Measurements from ENCODE around the gene ADSS1.

ADSS1 gene

DNA sequence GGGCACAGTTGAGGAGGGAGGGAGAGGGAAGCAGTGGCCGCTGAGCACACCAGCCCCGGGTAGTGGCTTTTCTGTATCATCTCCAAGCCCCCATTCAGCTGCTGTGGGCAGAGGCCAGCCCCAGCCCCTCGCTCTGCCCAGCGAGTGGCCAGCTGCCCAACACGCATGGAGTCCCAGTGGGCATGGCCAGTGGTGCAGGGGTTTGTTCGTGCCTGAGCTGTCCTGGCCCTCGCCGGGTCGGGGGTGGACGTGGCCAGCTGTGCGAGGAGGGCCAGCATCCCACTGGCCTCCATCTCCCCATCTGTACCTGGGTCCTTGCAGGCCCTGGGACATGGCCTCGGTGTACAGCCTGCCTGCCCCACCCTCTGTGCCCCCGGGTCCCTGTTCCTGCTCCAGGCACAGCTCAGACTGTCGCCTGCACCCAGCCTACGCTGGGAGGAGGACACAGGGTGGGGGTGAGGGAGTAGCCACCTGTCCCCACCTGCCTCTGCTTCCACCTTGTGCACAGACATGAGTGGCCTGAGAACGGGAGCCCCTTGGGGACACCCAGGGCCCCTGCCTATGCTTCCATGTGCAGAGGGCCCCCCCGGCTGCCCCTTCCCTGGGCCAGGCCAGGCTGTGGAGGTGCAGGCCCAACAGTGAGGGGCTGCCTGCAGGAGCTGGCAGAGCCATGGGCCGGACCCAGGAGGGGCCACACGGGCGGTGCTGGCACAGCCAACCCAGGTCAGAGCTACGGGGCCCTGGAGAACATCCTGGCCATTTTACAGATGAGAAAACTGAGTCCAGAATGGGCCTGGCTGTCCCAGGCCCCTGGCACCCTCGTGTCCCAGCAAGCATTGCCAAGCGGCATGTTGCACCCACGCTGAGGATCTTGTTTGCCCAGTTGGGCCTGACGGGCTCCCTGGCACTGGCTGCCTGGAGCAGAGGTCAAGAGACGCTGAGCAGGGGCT is 30.3 kb upstream of the ADSS1 start:
- TF ChIP-seq, protein P1, sequence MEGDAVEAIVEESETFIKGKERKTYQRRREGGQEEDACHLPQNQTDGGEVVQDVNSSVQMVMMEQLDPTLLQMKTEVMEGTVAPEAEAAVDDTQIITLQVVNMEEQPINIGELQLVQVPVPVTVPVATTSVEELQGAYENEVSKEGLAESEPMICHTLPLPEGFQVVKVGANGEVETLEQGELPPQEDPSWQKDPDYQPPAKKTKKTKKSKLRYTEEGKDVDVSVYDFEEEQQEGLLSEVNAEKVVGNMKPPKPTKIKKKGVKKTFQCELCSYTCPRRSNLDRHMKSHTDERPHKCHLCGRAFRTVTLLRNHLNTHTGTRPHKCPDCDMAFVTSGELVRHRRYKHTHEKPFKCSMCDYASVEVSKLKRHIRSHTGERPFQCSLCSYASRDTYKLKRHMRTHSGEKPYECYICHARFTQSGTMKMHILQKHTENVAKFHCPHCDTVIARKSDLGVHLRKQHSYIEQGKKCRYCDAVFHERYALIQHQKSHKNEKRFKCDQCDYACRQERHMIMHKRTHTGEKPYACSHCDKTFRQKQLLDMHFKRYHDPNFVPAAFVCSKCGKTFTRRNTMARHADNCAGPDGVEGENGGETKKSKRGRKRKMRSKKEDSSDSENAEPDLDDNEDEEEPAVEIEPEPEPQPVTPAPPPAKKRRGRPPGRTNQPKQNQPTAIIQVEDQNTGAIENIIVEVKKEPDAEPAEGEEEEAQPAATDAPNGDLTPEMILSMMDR (IDR thresholded peaks at IDR 0.05; ENCODE audit: borderline replicate concordance, insufficient read depth, low read depth, low read length) = no peak
- H3K4me3 ChIP-seq (ENCODE audit: low read depth, low read length) = no peak overlapping the region

GRCh38 chr14:104694475-104694950 is 29.5 kb upstream of the ADSS1 start:
- no peak overlapping the region for H3K4me3 ChIP-seq (ENCODE audit: low read depth, low read length)

DNA sequence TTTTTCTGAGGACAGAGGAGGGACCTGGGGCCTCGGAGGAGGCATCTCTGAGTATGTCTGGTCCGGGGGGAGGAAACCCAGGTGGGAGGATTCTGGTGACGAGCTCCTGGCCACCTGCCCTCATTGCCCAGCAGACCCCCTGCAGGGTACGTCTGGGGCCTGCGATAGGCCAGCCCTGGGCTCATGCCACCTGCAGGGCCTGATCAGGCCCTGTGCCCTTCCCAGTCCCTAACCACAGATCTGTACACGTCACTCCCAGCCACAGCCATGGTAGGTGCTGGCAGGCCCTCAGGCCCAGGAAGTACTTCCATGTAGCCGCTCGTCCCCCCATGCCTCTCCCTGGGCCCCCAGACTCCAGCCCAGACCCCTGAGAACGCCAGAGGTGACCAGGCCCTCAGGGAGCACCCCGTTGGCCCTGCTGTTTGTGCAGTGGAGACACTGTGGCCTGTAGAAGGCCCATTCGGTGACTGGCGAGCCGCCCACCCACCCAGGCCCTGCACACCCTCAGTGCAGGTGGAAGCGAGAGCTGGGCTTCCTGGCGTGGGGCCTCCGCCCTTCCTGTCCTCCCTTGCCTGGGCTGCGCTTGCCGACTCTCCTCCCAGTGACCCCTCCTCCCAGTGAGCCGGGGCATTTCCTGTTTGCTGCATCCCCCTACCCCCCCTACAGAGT is 28.9 kb upstream of the ADSS1 start:
- TF ChIP-seq, protein P1 (IDR thresholded peaks at IDR 0.05; ENCODE audit: borderline replicate concordance, insufficient read depth, low read depth, low read length) = no peak
- H3K4me3 ChIP-seq (ENCODE audit: low read depth, low read length) = no peak overlapping the region

More at GRCh38 chr14:104694475-104694950, 29.5 kb upstream of the ADSS1 start:
- TF ChIP-seq, protein P1 (IDR thresholded peaks at IDR 0.05; ENCODE audit: borderline replicate concordance, insufficient read depth, low read depth, low read length) = no peak

DNA sequence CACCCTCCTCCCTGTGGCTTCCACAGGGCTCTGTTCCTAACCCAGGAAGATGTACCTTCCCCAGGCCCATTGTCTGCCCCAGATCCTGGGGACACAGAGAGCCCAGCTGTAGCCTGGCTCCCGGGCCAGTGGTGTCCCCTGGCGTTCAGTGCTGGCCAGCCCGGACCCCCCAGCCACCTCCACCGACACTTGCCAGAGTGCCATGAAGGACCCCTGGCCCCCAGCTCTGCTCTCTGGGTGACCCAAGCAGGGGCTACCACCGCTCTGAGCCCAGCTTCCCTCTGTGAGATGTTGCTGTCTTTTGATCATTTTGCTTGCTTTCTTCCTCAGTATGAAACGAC is 28.4 kb upstream of the ADSS1 start:
- TF ChIP-seq, protein P1 (IDR thresholded peaks at IDR 0.05; ENCODE audit: borderline replicate concordance, insufficient read depth, low read depth, low read length) = no peak

DNA sequence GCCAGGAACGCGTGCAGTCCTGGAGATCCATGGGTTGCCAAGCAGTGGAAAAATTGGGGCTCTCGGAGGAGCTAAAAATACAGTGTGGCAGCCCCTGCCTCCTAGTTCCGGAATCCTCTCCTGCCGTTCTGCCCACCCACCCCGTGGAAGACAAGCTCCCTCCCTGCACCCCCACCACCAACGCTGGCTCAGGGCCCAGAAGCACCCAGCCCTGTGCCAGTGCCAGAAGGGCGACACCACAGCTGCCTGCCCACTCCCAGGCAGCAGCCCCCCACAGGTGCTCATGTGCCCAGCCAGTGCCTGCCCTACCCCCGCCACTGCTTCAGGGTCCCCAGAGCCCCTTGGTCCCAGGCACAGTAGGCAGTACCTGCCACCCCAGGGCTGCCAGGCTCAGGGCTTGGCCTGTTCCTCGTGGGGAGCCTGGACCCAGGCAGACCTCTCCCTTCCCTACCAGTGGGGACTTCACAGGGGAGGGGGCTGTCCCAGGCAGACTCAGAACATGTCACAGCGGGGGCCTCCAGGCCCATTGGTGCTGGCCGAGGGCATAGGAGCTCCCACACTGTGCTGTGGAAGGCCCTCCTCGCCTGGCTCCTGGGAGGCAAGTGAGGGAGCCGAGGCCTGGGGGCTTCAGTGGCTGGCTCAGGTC is 27.2 kb upstream of the ADSS1 start:
- no peak overlapping the region for H3K4me3 ChIP-seq (ENCODE audit: low read depth, low read length)
- TF ChIP-seq, protein P1 (IDR thresholded peaks at IDR 0.05; ENCODE audit: borderline replicate concordance, insufficient read depth, low read depth, low read length) = no peak

More for the DNA sequence above, 28.4 kb upstream of the ADSS1 start:
- no peak overlapping the region for H3K4me3 ChIP-seq (ENCODE audit: low read depth, low read length)

DNA sequence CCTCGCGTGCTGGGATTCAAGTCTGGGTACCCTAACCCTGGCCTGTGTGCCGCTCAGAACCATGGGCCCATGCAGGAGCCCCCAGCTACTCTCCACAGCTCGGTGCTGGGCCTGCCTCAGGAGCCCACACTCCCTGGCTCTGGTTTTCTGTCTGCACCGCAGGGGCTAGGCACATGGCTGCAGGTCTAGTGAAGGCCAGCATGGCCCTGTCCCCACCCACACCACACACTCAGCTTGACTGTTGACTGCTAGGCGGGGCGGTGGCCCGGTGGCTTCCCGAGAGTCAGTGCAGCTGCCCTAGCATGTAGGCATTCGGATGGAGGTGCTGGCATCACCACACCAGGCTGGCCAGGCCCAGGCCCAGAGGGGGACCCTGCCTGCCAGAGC is 26.7 kb upstream of the ADSS1 start:
- TF ChIP-seq, protein P1 (IDR thresholded peaks at IDR 0.05; ENCODE audit: borderline replicate concordance, insufficient read depth, low read depth, low read length) = no peak

More for the DNA sequence above, 26.7 kb upstream of the ADSS1 start:
- H3K4me3 ChIP-seq (ENCODE audit: low read depth, low read length) = no peak overlapping the region

Measured in GM12875 (cell line).